ENCODE measurements around the gene ZBTB34. TPM values are rescaled to one million over a fixed set of nuclear protein-coding genes. Genes with fewer than 3 reads are reported as not detected.

Gene ZBTB34
- total and polyA plus RNA-seq, 9 of the 15 experiments (the other 6 are each of a cell fraction or from before 2014, with no cell fraction given): 2.7 to 15.6 (median 9.8) TPM

DNA sequence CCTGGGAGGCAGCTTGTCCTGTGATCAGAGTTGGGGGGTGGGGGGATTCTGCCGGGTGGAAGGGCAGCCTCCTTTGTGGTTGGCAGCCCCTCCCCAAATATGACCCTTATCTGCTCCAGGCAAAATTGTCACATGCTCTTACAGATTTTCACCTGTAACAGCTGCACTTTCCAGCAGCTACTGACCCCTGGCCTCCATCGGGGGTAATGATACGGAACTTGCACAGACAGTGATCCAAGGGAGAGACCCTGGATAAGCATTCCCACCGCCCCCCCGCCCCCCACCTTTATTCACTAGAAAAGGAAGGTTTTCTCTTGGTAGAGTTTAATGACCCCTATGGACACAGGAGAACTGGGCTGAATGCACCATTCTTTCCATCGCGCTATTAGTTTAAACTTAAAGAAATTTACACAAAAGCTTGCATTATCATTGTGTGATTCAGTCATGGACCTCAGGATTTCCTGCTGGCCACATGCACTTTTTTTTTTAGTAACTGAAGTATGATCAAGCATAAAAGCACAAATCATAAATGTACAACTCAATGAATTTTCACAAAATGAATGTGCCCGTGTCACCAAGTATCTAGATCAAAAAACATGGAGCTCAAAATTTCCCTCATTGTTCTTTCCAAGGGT, 10.7 kb upstream of the ZBTB34 start:
- no peaks in the 10 kb centered on the region for H3K9me1 ChIP-seq (ENCODE audit: control insufficient read depth, insufficient read depth, low read length)
- WGBS (ENCODE audit: insufficient coverage, low coverage, missing lambda C conversion rate): 50% methylated on average over 4 of the region's 8 CpGs
- H3K9ac ChIP-seq (ENCODE audit: insufficient read depth in 1 of 2, low read depth in 2 of 2, low read length in 2 of 2): no peak overlapping the region
- no peak overlapping the region for H3K4me3 ChIP-seq
- H3K27ac ChIP-seq (ENCODE audit: extremely low read depth, low read depth, low read length): no peak overlapping the region
- TF ChIP-seq RBM34 (IDR thresholded peaks at IDR 0.05; ENCODE audit: borderline replicate concordance, insufficient read depth, low read length) (no peak), RCOR1 (IDR thresholded peaks at IDR 0.05; ENCODE audit: borderline replicate concordance in 1 of 2, low read depth in 2 of 2, low read length in 2 of 2) (0 out of 4 replicates have a peak, but pooled peaks of 1 of the 2 experiments have one; percentile 21)
- no peaks in the 10 kb centered on the region for H3K36me3 ChIP-seq (ENCODE audit: control insufficient read depth, insufficient read depth, low read length)
- DNase-seq (ENCODE audit: extremely low read depth in 1 of 4, low spot score in 3 of 4) (peak in 1 of 4 experiments; percentile 25), ATAC-seq (no peak), FAIRE-seq (no peak)
- H3K4me1 ChIP-seq (replicated peaks in 1 of 2; ENCODE audit: control insufficient read depth in 2 of 2, insufficient read depth in 2 of 2, low read length in 2 of 2): peaks cover 0 to 4% of the 10 kb centered on the region in 2 experiments; a peak in 3 of 5 replicates
- peaks cover 6 to 18% of the 10 kb centered on the region in 2 experiments; a peak in 4 of 5 replicates for H3K27me3 ChIP-seq (ENCODE audit: control insufficient read depth in 2 of 2, insufficient read depth in 2 of 2, low read length in 2 of 2)
- intact Hi-C loops (cut with micrococcal nuclease) (no loop called here), in situ Hi-C loops (cut with MboI) (no loop called here)
- peaks cover 3% of the 10 kb centered on the region; the same call in 1 of the 2 replicates for H4K20me1 ChIP-seq (replicated peaks; ENCODE audit: control insufficient read depth, insufficient read depth, low read length)
- ChIA-PET POLR2A (interaction anchor here (0.8 to 1.8 kb wide), 5 partner anchors 9 to 18 kb away, joined by 4 to 5 read pairs (median 5); no protein-coding TSS in a partner anchor), CTCF (ENCODE audit: low intra/inter-chr PET ratio) (interaction anchor here (0.5 kb wide), 1 partner anchor 538 kb away, joined by 5 read pairs; no protein-coding TSS in a partner anchor)
- no TSS peak for BruUV-seq (replicated peaks)
- H2AFZ ChIP-seq (ENCODE audit: low read depth, low read length): no peak overlapping the region
- no peak overlapping the region for H3K4me2 ChIP-seq (ENCODE audit: insufficient read depth, low read length)
- H3K79me2 ChIP-seq (ENCODE audit: control insufficient read depth, insufficient read depth, low read length): no peaks in the 10 kb centered on the region
- no peaks in the 10 kb centered on the region for H3K9me3 ChIP-seq (replicated peaks; ENCODE audit: control insufficient read depth, insufficient read depth, low read depth, low read length)

DNA sequence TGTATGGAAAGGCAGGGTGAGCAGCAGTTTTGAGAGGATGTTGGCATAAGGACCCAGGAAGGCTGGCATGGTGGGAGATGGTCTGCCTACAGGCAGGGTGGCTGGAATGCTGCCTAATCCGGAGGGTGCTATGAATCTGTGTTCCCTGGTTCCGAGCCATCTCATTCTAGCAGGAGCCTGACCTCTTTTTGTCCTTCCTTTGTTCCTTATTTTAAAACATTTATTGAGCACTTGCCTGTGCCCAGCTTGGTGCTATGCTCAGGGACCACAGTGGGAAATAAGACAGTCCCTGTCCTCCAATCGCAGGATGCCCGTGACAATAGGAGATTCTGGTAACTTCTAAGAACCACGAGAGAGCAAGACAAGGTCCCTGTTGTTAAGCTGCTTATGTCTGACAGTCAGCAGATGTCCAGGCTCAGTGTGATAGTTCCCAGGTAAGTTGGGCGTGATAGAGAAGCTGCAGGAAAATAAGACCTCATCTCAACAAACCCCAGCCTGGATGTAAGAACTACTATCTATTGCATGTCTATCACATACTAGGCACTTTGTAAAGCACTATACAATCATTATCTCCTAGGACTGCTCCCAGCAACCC, 9.1 kb upstream of the ZBTB34 start:
- ChIA-PET CTCF (ENCODE audit: low intra/inter-chr PET ratio) (no interaction called here), POLR2A (interaction anchor here (0.8 to 1.6 kb wide), 4 partner anchors 8 to 29 kb away, joined by 3 read pairs; no protein-coding TSS in a partner anchor)
- no TSS peak for BruUV-seq (replicated peaks)

More for the DNA sequence above, 9.1 kb upstream of the ZBTB34 start:
- intact Hi-C loops (cut with micrococcal nuclease) (no loop called here), in situ Hi-C loops (cut with MboI) (no loop called here)
- H3K27me3 ChIP-seq (ENCODE audit: control insufficient read depth in 2 of 2, insufficient read depth in 2 of 2, low read length in 2 of 2): peaks cover 6 to 17% of the 10 kb centered on the region in 2 experiments; a peak in 4 of 5 replicates
- H3K27ac ChIP-seq (ENCODE audit: extremely low read depth, low read depth, low read length): no peak overlapping the region
- H3K36me3 ChIP-seq (ENCODE audit: control insufficient read depth, insufficient read depth, low read length): no peaks in the 10 kb centered on the region
- no peaks in the 10 kb centered on the region for H3K9me3 ChIP-seq (replicated peaks; ENCODE audit: control insufficient read depth, insufficient read depth, low read depth, low read length)
- 8% methylated on average over 6 of the region's 6 CpGs for WGBS (ENCODE audit: insufficient coverage, low coverage, missing lambda C conversion rate)
- TF ChIP-seq SRSF1 (IDR thresholded peaks at IDR 0.05; ENCODE audit: low read depth, low read length): no peak
- TF ChIP-seq, protein P1, sequence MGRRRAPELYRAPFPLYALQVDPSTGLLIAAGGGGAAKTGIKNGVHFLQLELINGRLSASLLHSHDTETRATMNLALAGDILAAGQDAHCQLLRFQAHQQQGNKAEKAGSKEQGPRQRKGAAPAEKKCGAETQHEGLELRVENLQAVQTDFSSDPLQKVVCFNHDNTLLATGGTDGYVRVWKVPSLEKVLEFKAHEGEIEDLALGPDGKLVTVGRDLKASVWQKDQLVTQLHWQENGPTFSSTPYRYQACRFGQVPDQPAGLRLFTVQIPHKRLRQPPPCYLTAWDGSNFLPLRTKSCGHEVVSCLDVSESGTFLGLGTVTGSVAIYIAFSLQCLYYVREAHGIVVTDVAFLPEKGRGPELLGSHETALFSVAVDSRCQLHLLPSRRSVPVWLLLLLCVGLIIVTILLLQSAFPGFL (CRISPR knock-in tag; IDR thresholded peaks at IDR 0.05): no peak
- no peak for TF ChIP-seq EP300 (IDR thresholded peaks at IDR 0.05; ENCODE audit: low read length)
- FAIRE-seq: no peak
- no peaks in the 10 kb centered on the region for H3K79me2 ChIP-seq (ENCODE audit: control insufficient read depth, insufficient read depth, low read length)
- no peak overlapping the region for H3K4me2 ChIP-seq (ENCODE audit: insufficient read depth, low read length)
- no peak overlapping the region for H3K9ac ChIP-seq (ENCODE audit: insufficient read depth in 1 of 2, low read depth in 2 of 2, low read length in 2 of 2)
- peaks cover 3% of the 10 kb centered on the region; the same call in 1 of the 2 replicates for H4K20me1 ChIP-seq (replicated peaks; ENCODE audit: control insufficient read depth, insufficient read depth, low read length)
- H3K9me1 ChIP-seq (ENCODE audit: control insufficient read depth, insufficient read depth, low read length): no peaks in the 10 kb centered on the region
- peaks cover 0 to 6% of the 10 kb centered on the region in 2 experiments; a peak in 3 of 5 replicates for H3K4me1 ChIP-seq (replicated peaks in 1 of 2; ENCODE audit: control insufficient read depth in 2 of 2, insufficient read depth in 2 of 2, low read length in 2 of 2)
- ATAC-seq: no peak
- no peak for DNase-seq (ENCODE audit: extremely low read depth in 1 of 4, low spot score in 3 of 4)
- no peak overlapping the region for H3K4me3 ChIP-seq
- no peak overlapping the region for H2AFZ ChIP-seq (ENCODE audit: low read depth, low read length)

All from K562 (cell line).